ENCODE data around the gene NRIP1.

NRIP1 gene

DNA sequence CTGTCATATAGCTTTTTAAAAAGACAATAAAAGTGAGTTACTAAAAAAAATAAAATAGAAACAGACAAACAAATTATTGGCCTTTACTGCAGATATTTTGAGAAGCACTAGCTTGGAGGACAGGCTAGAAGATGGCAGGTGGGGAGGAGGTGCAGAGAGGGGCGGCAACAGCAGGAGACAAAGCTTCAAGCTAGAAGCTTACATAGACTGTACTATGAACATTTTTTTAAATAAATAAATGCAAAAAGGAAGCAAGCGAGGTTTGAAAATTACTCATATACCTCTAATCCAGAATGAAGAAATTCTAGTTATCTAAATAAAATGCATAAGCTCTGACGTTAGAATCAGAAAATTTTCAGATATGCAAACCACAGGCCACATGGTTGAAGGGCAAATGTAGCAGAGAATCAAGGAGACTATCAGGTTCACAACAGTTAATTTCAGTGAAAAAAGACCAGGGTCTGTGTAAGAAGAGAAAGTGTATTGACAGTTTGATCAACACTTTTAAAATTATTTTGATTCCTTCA is 54.9 kb downstream of the NRIP1 start:
- TF ChIP-seq, protein P1, sequence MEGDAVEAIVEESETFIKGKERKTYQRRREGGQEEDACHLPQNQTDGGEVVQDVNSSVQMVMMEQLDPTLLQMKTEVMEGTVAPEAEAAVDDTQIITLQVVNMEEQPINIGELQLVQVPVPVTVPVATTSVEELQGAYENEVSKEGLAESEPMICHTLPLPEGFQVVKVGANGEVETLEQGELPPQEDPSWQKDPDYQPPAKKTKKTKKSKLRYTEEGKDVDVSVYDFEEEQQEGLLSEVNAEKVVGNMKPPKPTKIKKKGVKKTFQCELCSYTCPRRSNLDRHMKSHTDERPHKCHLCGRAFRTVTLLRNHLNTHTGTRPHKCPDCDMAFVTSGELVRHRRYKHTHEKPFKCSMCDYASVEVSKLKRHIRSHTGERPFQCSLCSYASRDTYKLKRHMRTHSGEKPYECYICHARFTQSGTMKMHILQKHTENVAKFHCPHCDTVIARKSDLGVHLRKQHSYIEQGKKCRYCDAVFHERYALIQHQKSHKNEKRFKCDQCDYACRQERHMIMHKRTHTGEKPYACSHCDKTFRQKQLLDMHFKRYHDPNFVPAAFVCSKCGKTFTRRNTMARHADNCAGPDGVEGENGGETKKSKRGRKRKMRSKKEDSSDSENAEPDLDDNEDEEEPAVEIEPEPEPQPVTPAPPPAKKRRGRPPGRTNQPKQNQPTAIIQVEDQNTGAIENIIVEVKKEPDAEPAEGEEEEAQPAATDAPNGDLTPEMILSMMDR (IDR thresholded peaks at IDR 0.05; ENCODE audit: borderline replicate concordance, control extremely low read depth, extremely low read depth, insufficient read depth, missing control alignments), result no peak
- no peak for DNase-seq (ENCODE audit: low spot score)
- in situ Hi-C loops (cut with MboI; ENCODE audit: low sequenced_read_pairs, unreplicated experiment), result no loop called here

GRCh38 chr21:15007716-15008296 is 57.0 kb downstream of the NRIP1 start:
- in situ Hi-C loops (cut with MboI; ENCODE audit: low sequenced_read_pairs, unreplicated experiment), result no loop called here
- TF ChIP-seq, protein P1 (IDR thresholded peaks at IDR 0.05; ENCODE audit: borderline replicate concordance, control extremely low read depth, extremely low read depth, insufficient read depth, missing control alignments), result no peak
- DNase-seq (ENCODE audit: low spot score), result no peak

GRCh38 chr21:15006594-15007230 is 58.1 kb downstream of the NRIP1 start:
- TF ChIP-seq, protein P1 (IDR thresholded peaks at IDR 0.05; ENCODE audit: borderline replicate concordance, control extremely low read depth, extremely low read depth, insufficient read depth, missing control alignments), result no peak
- no peak for DNase-seq (ENCODE audit: low spot score)
- in situ Hi-C loops (cut with MboI; ENCODE audit: low sequenced_read_pairs, unreplicated experiment), result no loop called here

GRCh38 chr21:15005391-15005790 is 59.4 kb downstream of the NRIP1 start:
- TF ChIP-seq, protein P1 (IDR thresholded peaks at IDR 0.05; ENCODE audit: borderline replicate concordance, control extremely low read depth, extremely low read depth, insufficient read depth, missing control alignments), result no peak
- DNase-seq (ENCODE audit: low spot score), result no peak
- in situ Hi-C loops (cut with MboI; ENCODE audit: low sequenced_read_pairs, unreplicated experiment), result no loop called here

DNA sequence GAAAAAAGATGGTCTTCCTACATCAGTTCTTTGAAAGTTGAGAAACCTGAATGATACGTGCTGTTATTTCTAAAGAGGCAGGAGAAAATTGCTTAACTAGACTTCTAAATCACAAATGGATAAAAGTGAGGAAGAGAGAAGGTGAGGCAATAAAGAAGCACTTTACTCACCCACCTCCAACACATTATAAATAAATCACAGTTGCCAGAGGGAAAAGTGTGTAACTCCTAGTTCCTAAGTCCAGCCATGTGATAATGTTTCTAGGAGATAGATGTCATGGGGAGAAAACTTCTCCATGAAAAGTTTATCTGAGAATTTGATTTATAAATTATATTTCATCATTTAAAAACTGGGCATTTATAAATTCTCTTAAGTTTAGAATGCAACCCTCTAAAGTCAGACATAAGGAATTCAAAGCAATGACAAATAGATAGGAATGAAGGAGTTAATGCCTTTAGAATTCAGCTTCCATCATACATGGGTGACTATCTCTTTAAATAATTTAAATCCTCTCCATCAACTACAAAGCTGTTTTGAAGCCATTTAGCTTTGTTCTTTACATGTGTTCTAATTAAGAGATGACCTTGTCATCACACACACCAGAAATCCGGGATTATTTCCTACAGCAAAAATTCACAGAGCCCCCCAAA is 60.0 kb downstream of the NRIP1 start:
- TF ChIP-seq, protein P1 (IDR thresholded peaks at IDR 0.05; ENCODE audit: borderline replicate concordance, control extremely low read depth, extremely low read depth, insufficient read depth, missing control alignments), result no peak
- DNase-seq (ENCODE audit: low spot score), result no peak
- in situ Hi-C loops (cut with MboI; ENCODE audit: low sequenced_read_pairs, unreplicated experiment), result no loop called here

- in situ Hi-C loops (cut with MboI; ENCODE audit: low sequenced_read_pairs, unreplicated experiment), result no loop called here
- DNase-seq (ENCODE audit: low spot score), result no peak
- TF ChIP-seq, protein P1 (IDR thresholded peaks at IDR 0.05; ENCODE audit: borderline replicate concordance, control extremely low read depth, extremely low read depth, insufficient read depth, missing control alignments), result no peak
These were observed 61.2 kb downstream of the NRIP1 start for GRCh38 chr21:15003463-15004135.

Measured in GM13976 (cell line).